Gastroesophageal sphincter (tissue), 4 donors: ENCODE results near the gene GABRG3. TPM values are rescaled to one million over a fixed set of nuclear protein-coding genes. Genes with fewer than 3 reads are reported as not detected.

Experiments used
- ATAC-seq: fragments of 150-250 bp; one replicate; pipeline ENCODE4 v1.9.1; 2016; ENCODE audit warnings: mild to moderate bottlenecking, moderate library complexity
- H3K27ac ChIP-seq, 4 donors: fragments of 200-600 bp; sonication (generic) in 3 of 4; 1 replicate in 3 of 4; 2 replicates in 1 of 4; pipeline ENCODE4 v1.5.1; 2016 to 2019
- H3K27me3 ChIP-seq: fragments of 200-600 bp; sonication (generic); one replicate; pipeline ENCODE4 v1.5.1; 2019
- H3K36me3 ChIP-seq, 2 donors: fragments of 200-600 bp; sonication (generic); one replicate each; pipeline ENCODE4 v1.5.1; 2019; ENCODE audit warnings: control low read depth in 1 of 2
- H3K4me1 ChIP-seq, 3 donors: fragments of 200-600 bp; sonication (generic); 1 replicate in 2 of 3; 2 replicates in 1 of 3; pipeline ENCODE4 v1.5.1; 2016 to 2019; ENCODE audit warnings: control low read depth in 2 of 3
- H3K4me3 ChIP-seq, 2 donors: fragments of 200-600 bp; sonication (generic); one replicate each; pipeline ENCODE4 v1.5.1; 2019; ENCODE audit warnings: mild to moderate bottlenecking in 1 of 2, moderate library complexity in 1 of 2
- H3K9me3 ChIP-seq, 3 donors: fragments of 200-600 bp; sonication (generic); one replicate each; pipeline ENCODE4 v1.5.1; 2017 to 2019; ENCODE audit warnings: control low read depth in 2 of 3
- CTCF ChIP-seq, 4 experiments: fragments of 200-600 bp in 2 of 4; fragments of 450-650 bp in 2 of 4; sonication (generic) in 1 of 4; IDR thresholded peaks; one replicate each; pipeline ENCODE4 v1.5.1; 2017 to 2019; ENCODE audit warnings: antibody characterized with exemption in 4 of 4, mild to moderate bottlenecking in 2 of 4, moderate library complexity in 2 of 4
- EP300 ChIP-seq: sonication (generic); formaldehyde crosslinking; IDR thresholded peaks from one replicate; pipeline ENCODE4 v1.6.1; 2017; ENCODE audit warnings: antibody characterized with exemption, mild to moderate bottlenecking
- POLR2A ChIP-seq, 2 donors: fragments of 450-650 bp; IDR thresholded peaks; one replicate each; pipeline ENCODE4 v1.6.1; 2017; ENCODE audit warnings: antibody characterized with exemption in 2 of 2, mild to moderate bottlenecking in 2 of 2, moderate library complexity in 1 of 2
- POLR2AphosphoS5 ChIP-seq: sonication (generic); formaldehyde crosslinking; IDR thresholded peaks from one replicate; pipeline ENCODE4 v1.6.1; 2017; ENCODE audit warnings: antibody characterized with exemption
- WGBS, 2 donors: methylation state at CpG; one replicate each; pipeline ENCODE4 v1.1.5; 2018; ENCODE audit warnings: low coverage in 1 of 2; 5-methylcytosine and 5-hydroxymethylcytosine counted together
- total RNA-seq, 4 donors: library from RNA; depleted of rRNA; stranded (reverse); fragments of >200 nt; gene quantifications; one replicate each; pipeline ENCODE4 v1.1.0, GENCODE V29; 2016

Gene GABRG3
- total RNA-seq, 4 donors from 2014 or later, result under 0.01 to 0.04 TPM; not detected in 2

DNA sequence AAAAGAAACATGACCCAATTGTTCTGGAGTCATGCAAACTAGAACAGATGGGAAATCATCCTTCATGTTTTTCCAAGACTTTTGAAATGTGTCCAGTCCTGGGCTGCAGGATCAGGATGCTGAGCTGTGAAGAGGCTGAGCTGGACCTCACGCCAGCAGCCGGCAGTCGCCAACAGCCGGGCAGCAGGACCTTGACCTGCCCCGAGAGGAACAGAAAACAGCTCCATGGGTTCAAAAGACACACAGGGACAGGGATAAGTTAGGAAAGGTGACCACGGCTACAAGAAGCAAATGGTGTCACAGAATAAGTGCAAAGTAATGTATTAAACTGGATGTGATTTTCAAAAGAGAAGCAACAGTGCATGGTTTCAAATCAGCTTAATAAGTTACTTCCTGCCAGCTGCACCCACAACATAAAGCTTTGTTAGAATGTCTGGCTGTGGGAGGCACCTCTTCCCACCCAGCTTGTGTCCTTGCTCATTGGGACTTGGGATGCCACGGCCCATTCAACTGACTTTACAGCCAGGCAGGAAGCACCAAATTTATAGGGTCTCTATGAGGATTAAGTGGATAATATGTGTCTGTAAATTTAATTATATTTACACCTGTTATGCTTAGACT lies 266.4 kb downstream of the GABRG3 start:
- no peak for ATAC-seq
- TF ChIP-seq CTCF (IDR thresholded peaks at IDR 0.05) (no peak), POLR2A (IDR thresholded peaks at IDR 0.05) (no peak), EP300 (no peak), POLR2AphosphoS5 (no peak)
- H3K27me3 ChIP-seq, result peaks cover 3% of the 10 kb centered on the region
- H3K27ac ChIP-seq, result no peak overlapping the region
- no peaks in the 10 kb centered on the region for H3K36me3 ChIP-seq
- no peak overlapping the region for H3K4me3 ChIP-seq
- H3K4me1 ChIP-seq, result no peaks in the 10 kb centered on the region
- no peaks in the 10 kb centered on the region for H3K9me3 ChIP-seq
- 67% methylated on average over 3 to 6 of the region's 7 CpGs for WGBS, 2 donors

GRCh38 chr15:27238209-27238608 lies 267.2 kb downstream of the GABRG3 start:
- H3K27ac ChIP-seq, result no peak overlapping the region
- H3K36me3 ChIP-seq, result no peaks in the 10 kb centered on the region
- no peak for TF ChIP-seq EP300
- no peak for TF ChIP-seq POLR2AphosphoS5
- TF ChIP-seq POLR2A (IDR thresholded peaks at IDR 0.05), result no peak
- no peak for TF ChIP-seq CTCF (IDR thresholded peaks at IDR 0.05)
- H3K27me3 ChIP-seq, result peaks cover 3% of the 10 kb centered on the region
- 73 to 83% methylated on average over 5 to 7 of the region's 12 CpGs for WGBS, 2 donors
- H3K4me3 ChIP-seq, result no peak overlapping the region
- H3K4me1 ChIP-seq, result no peaks in the 10 kb centered on the region
- H3K9me3 ChIP-seq, result no peaks in the 10 kb centered on the region
- no peak for ATAC-seq

- WGBS, 2 donors, result 60 to 66% methylated on average over 8 to 10 of the region's 10 CpGs
- Histone ChIP-seq H3K4me1 (no peaks in the 10 kb centered on the region), H3K27ac (no peak overlapping the region), H3K27me3 (peaks cover 3% of the 10 kb centered on the region), H3K4me3 (no peak overlapping the region), H3K9me3 (no peaks in the 10 kb centered on the region), H3K36me3 (no peaks in the 10 kb centered on the region)
- TF ChIP-seq CTCF (IDR thresholded peaks at IDR 0.05) (no peak), EP300 (no peak), POLR2A (IDR thresholded peaks at IDR 0.05) (no peak), POLR2AphosphoS5 (no peak)
- ATAC-seq, result no peak
Measured at GRCh38 chr15:27238707-27239423, 267.9 kb downstream of the GABRG3 start.

- no peaks in the 10 kb centered on the region for H3K4me1 ChIP-seq
Measured at GRCh38 chr15:27241943-27242342, 271.0 kb downstream of the GABRG3 start.

More at GRCh38 chr15:27241943-27242342, 271.0 kb downstream of the GABRG3 start:
- H3K9me3 ChIP-seq, result no peaks in the 10 kb centered on the region
- no peak overlapping the region for H3K27ac ChIP-seq
- H3K27me3 ChIP-seq, result peaks cover 3% of the 10 kb centered on the region
- H3K36me3 ChIP-seq, result no peaks in the 10 kb centered on the region
- WGBS, 2 donors, result 50% methylated on average over 2 of the region's 2 CpGs; no CpG with 5 or more reads in 1 of the 2 donors
- ATAC-seq, result no peak
- no peak overlapping the region for H3K4me3 ChIP-seq
- TF ChIP-seq POLR2A (IDR thresholded peaks at IDR 0.05), result no peak
- no peak for TF ChIP-seq EP300
- TF ChIP-seq POLR2AphosphoS5, result no peak
- TF ChIP-seq CTCF (IDR thresholded peaks at IDR 0.05), result no peak
